ENCODE results near the gene ASB18. TPM values are rescaled to one million over a fixed set of nuclear protein-coding genes. Genes with fewer than 3 reads are reported as not detected.

Gene ASB18
- total and polyA plus RNA-seq, 2 of the 4 experiments (the other 2 are of a cell fraction): not detected

GRCh38 chr2:236254001-236254400 is 10.2 kb downstream of the ASB18 start:
- Histone ChIP-seq H2BK15ac (ENCODE audit: low read depth, low read length) (no peak overlapping the region), H3K18ac (ENCODE audit: low read depth, low read length) (no peak overlapping the region), H4K20me1 (ENCODE audit: insufficient read depth, low read length) (no peaks in the 10 kb centered on the region), H2BK5ac (ENCODE audit: low read depth, low read length, poor library complexity, severe bottlenecking) (no peak overlapping the region), H2AK5ac (ENCODE audit: low read depth, low read length) (no peak overlapping the region), H3K4me1 (ENCODE audit: control insufficient read depth, insufficient read depth, low read length) (no peaks in the 10 kb centered on the region), H2AK9ac (replicated peaks; ENCODE audit: low read depth, low read length, poor library complexity) (no peak overlapping the region), H3K36me3 (ENCODE audit: control insufficient read depth, insufficient read depth, low read length) (no peaks in the 10 kb centered on the region), H3K4ac (ENCODE audit: low read depth, low read length) (no peak overlapping the region), H2BK120ac (ENCODE audit: low read depth, low read length) (no peak overlapping the region), H3K4me2 (ENCODE audit: low read depth, low read length) (no peak overlapping the region), H4K8ac (ENCODE audit: low read depth in 2 of 2, low read length in 2 of 2) (no peak overlapping the region), H2BK20ac (ENCODE audit: low read depth, low read length) (no peak overlapping the region), H3K23ac (ENCODE audit: low read depth, low read length) (no peak overlapping the region), H3K9me3 (ENCODE audit: control insufficient read depth, insufficient read depth, low read length) (no peaks in the 10 kb centered on the region), H3K9ac (ENCODE audit: low read depth, low read length) (no peak overlapping the region), H4K91ac (ENCODE audit: insufficient read depth, low read depth, low read length) (no peak overlapping the region), H3K27me3 (ENCODE audit: control insufficient read depth, insufficient read depth, low read length) (peaks cover 5% of the 10 kb centered on the region), H3K4me3 (ENCODE audit: insufficient read depth, low read depth, low read length) (no peak overlapping the region), H3K79me1 (ENCODE audit: low read depth in 1 of 2, low read length in 2 of 2) (no peaks in the 10 kb centered on the region), H3K56ac (ENCODE audit: extremely low read depth, insufficient read depth, low read length) (no peak overlapping the region), H4K5ac (ENCODE audit: low read depth, low read length) (no peak overlapping the region), H3K9me1 (ENCODE audit: insufficient read depth, low read length) (no peaks in the 10 kb centered on the region), H3K27ac (ENCODE audit: insufficient read depth, low read length) (no peak overlapping the region), H2AFZ (replicated peaks; ENCODE audit: low read length, poor library complexity) (peak overlapping the region; percentile 13), H3K14ac (replicated peaks; ENCODE audit: low read depth, low read length) (no peak overlapping the region)
- DNase-seq (no peak), ATAC-seq (ENCODE audit: low read depth) (no peak)
- intact Hi-C loops (cut with micrococcal nuclease) (no loop called here), dilution Hi-C loops (cut with HindIII; ENCODE audit: low sequenced_read_pairs, unreplicated experiment) (no loop called here), in situ Hi-C loops (cut with MboI; ENCODE audit: low sequenced_read_pairs) (no loop called here)
- POLR2A ChIA-PET (ENCODE audit: unreplicated experiment): no interaction called here
- BruUV-seq (replicated peaks): no TSS peak
- CTCF ChIA-PET: no interaction called here
- WGBS, 2 experiments (ENCODE audit: extremely low coverage in 2 of 2, insufficient read length in 1 of 2): no CpG with 5 or more reads among the region's 3 CpGs
- TF ChIP-seq SMC3 (IDR thresholded peaks at IDR 0.05; ENCODE audit: low read depth, low read length) (no peak), MAZ (IDR thresholded peaks at IDR 0.05; ENCODE audit: borderline replicate concordance, low read depth, low read length) (no peak), CEBPB (IDR thresholded peaks at IDR 0.05; ENCODE audit: low read depth, low read length) (no peak), NFE2L2 (IDR thresholded peaks at IDR 0.05; ENCODE audit: low read depth, low read length) (no peak), CTCF (conservative IDR thresholded peaks at IDR 0.05; ENCODE audit: low read depth, low read length) (no peak), MXI1 (IDR thresholded peaks at IDR 0.05; ENCODE audit: borderline replicate concordance, low read depth, low read length) (no peak), CHD1 (IDR thresholded peaks at IDR 0.05; ENCODE audit: low read depth, low read length) (no peak), BHLHE40 (IDR thresholded peaks at IDR 0.05; ENCODE audit: low read depth, low read length) (no peak), RCOR1 (IDR thresholded peaks at IDR 0.05; ENCODE audit: insufficient replicate concordance, low read length) (no peak)
